WTC11 (cell line): ENCODE data around the gene RAI14.

Experiments used
- AR ChIP-seq: fragments of 250-450 bp; sonication (Bioruptor Pico); IDR thresholded peaks from 2 replicates; pipeline ENCODE4 v1.9.0; 2021; ENCODE audit warnings: mild to moderate bottlenecking
- CTCF ChIP-seq: fragments of 200-600 bp; IDR thresholded peaks from 2 replicates; pipeline ENCODE4 v1.8.0; 2022; ENCODE audit warnings: antibody characterized with exemption
- ELF4 ChIP-seq: sonication (generic); formaldehyde crosslinking; IDR thresholded peaks from 2 replicates; pipeline ENCODE4 v1.8.1; 2022; ENCODE audit warnings: low read depth, mild to moderate bottlenecking, moderate library complexity, missing genetic modification reagents
- ERG ChIP-seq: fragments of 250-450 bp; sonication (Bioruptor Pico); IDR thresholded peaks from 2 replicates; pipeline ENCODE4 v1.8.0; 2021; ENCODE audit warnings: mild to moderate bottlenecking
- FOXK1 ChIP-seq: sonication (generic); formaldehyde crosslinking; IDR thresholded peaks from 2 replicates; pipeline ENCODE4 v1.8.0; 2022; ENCODE audit warnings: mild to moderate bottlenecking, moderate library complexity, missing genetic modification reagents
- GTF2I ChIP-seq: fragments of 250-450 bp; sonication (Bioruptor Pico); conservative IDR thresholded peaks from 2 replicates; pipeline ENCODE4 v1.4.0; 2021; ENCODE audit warnings: mild to moderate bottlenecking
- NR2C2 ChIP-seq: sonication (generic); formaldehyde crosslinking; IDR thresholded peaks from 2 replicates; pipeline ENCODE4 v1.8.0; 2022; ENCODE audit warnings: mild to moderate bottlenecking, missing genetic modification reagents
- TCF7 ChIP-seq: sonication (generic); formaldehyde crosslinking; IDR thresholded peaks from 2 replicates; pipeline ENCODE4 v1.8.0; 2022; ENCODE audit warnings: mild to moderate bottlenecking, low read depth, missing genetic modification reagents, moderate library complexity
- ZNF317 ChIP-seq: sonication (generic); formaldehyde crosslinking; IDR thresholded peaks from 2 replicates; pipeline ENCODE4 v1.8.1; 2023; ENCODE audit warnings: low read depth, mild to moderate bottlenecking, moderate library complexity, missing genetic modification reagents, borderline replicate concordance

- TF ChIP-seq GTF2I (CRISPR knock-in tag): no peak
- no peak for TF ChIP-seq ERG
- no peak for TF ChIP-seq FOXK1
- TF ChIP-seq NR2C2 (CRISPR knock-in tag): no peak
- TF ChIP-seq CTCF: no peak
- TF ChIP-seq TCF7 (CRISPR knock-in tag): no peak
- no peak for TF ChIP-seq ELF4 (CRISPR knock-in tag)
- no peak for TF ChIP-seq AR (CRISPR knock-in tag)
- TF ChIP-seq ZNF317: no peak
Measured at GRCh38 chr5:34826347-34826746, 170.2 kb downstream of the RAI14 start.
